Measurements from ENCODE around the gene KLC1.

The KLC1 gene

DNA sequence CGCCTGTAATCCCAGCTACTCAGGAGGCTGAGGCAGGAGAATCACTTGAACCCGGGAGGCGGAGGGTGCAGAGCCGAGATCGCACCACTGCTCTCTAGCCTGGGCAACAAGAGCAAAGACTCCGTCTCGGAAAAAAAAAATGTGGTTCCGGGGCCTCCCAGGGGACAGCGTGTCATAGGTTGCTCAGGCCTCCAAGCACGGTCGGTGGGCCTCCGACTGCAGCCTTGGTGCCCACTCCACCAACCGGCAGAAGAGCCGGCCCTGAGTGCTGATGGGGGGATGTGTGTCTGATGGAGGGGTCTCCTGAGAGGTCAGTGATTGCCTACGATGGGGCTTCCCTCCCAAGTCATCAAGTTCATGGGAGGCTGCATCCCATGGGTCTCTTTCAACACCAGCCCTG, 102.5 kb downstream of the KLC1 start:
- DNase-seq (ENCODE audit: low read depth, low spot score) = no peak
- H3K27ac ChIP-seq = no peak overlapping the region

DNA sequence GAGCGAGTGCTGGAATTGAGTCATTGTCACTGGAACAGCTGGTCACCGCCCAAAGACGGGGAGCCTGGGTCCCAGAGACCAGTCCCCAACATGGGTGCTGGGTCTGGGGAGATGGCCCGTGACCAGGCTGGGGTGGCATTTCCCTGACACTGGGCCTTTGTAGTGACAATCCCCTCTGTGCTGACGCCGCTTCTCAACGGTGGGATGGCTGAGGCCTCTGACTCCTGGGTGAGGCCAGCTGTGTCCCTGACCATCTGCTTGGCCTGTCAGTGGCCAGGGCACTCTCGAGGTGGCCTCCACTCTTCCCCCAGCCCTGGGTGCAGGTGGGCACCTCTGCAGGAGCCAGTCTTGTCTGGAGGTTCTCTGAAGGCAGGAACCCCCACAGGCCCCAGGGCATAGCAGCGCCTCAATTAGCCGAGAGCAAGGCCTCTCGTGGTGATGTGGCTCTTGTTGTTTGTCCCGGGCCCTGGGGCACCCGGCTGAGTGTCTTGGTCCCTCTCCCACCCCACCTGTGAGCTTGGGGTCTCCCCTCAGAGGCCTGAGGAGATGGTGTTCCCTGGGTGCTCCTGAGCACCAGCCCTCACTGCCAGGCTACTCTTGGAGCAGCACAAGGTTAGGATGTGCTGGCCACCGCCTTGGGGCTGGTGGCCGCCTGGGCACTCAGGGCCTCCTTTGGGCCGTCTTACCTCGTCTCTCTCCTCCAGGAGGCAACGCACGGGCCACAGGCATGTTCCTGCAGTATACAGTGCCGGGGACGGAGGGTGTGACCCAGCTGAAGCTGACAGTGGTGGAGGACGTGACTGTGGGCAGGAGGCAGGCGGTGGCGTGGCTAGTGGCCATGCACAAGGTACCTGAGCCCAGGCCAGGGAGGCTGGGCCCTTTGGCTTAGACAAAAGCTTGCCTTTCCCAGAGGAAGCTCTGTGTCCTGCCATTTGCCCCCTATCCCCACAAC, 103.2 kb downstream of the KLC1 start:
- no peak overlapping the region for H3K27ac ChIP-seq
- no peak for DNase-seq (ENCODE audit: low read depth, low spot score)

DNA sequence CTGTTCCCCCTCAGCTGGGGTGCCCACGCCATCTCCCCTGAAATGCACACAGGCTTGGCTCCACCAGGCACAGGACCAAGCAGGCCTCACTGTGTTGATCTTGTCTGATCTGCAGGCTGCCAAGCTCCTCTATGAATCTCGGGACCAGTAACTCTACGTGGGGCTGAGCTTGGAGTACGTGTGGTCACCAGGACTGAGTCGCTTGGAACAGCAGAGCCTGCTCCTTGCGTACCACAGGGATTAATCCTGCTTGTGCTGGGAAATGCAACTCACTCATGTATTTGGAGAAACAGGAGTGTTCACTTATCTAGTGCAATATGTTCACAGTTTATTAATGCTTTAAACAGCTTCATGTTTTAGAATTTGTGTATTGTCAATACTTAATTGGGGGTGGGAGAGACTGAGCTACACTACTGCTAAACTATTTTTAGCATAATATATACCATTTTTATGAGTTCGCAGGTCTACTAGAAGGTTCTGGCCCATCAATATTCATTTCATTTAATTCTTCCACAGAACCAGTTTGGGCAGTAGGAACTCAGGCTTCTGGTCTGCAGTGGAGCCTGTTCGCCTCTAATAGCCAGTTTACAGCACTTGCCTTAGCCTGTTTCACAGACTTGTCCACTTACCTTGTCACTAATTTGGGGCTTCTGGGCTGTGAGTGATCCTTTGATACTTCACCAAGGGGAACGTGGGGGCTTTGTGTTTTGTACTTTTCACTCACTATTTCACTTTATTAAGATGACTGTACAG, 104.0 kb downstream of the KLC1 start:
- no peak overlapping the region for H3K27ac ChIP-seq
- no peak for DNase-seq (ENCODE audit: low read depth, low spot score)

GRCh38 chr14:103733651-103734050, 104.6 kb downstream of the KLC1 start:
- no peak overlapping the region for H3K27ac ChIP-seq

GRCh38 chr14:103734081-103734888, 105.3 kb downstream of the KLC1 start:
- no peak overlapping the region for H3K27ac ChIP-seq
- DNase-seq (ENCODE audit: low read depth, low spot score) = no peak

More at GRCh38 chr14:103733651-103734050, 104.6 kb downstream of the KLC1 start:
- DNase-seq (ENCODE audit: low read depth, low spot score) = peak; percentile 24

GRCh38 chr14:103735022-103735421, 106.0 kb downstream of the KLC1 start:
- no peak overlapping the region for H3K27ac ChIP-seq
- no peak for DNase-seq (ENCODE audit: low read depth, low spot score)

- no peak for DNase-seq (ENCODE audit: low read depth, low spot score)
- no peak overlapping the region for H3K27ac ChIP-seq
Measured at GRCh38 chr14:103735439-103735814, 106.4 kb downstream of the KLC1 start.

GRCh38 chr14:103735815-103736545, 107.0 kb downstream of the KLC1 start:
- peak; percentile 22 for DNase-seq (ENCODE audit: low read depth, low spot score)
- H3K27ac ChIP-seq = peak overlapping the region; percentile 32

DNA sequence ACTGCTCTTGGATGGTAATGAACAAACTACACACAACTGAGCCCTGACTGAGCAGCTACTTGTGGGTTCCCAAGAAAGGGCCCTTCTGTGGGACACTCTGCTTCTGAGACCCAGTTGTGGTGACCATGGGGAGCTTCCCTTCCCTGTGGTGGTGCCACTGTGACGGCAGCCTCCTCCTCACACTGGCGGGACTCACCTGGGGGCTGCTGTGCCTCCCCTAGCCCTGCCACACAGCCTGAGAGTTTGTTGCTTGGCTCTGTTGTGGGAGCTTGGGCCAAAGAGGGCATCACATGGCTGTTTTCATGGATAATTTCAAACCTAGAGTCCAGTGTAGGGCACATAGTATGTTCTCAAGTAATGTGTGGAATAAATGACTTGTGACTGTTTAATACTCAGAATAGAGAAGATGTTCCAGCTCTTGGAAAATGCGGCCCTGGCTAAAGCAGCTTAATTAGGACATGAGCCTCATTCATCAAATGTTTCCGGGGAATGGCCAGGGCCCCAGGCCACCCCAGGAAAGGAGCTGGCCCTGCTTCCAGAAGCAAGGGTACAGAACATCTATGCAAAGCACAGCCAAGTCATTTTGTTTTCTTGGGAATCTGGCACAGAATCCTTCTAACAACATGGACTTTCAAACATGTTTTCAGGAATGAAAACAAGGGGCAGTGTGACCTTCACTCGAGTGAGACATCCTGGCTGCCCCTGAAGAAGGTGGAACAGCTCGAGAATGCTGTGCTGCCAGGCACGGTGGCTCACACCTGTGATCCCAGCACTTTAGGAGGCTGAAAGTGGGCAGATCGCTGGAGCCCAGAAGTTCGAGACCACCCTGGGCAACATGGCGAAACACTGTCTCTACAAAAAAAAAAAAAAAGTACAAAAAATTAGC, 107.8 kb downstream of the KLC1 start:
- DNase-seq (ENCODE audit: low read depth, low spot score) = no peak
- H3K27ac ChIP-seq = peak overlapping the region; percentile 32

DNA sequence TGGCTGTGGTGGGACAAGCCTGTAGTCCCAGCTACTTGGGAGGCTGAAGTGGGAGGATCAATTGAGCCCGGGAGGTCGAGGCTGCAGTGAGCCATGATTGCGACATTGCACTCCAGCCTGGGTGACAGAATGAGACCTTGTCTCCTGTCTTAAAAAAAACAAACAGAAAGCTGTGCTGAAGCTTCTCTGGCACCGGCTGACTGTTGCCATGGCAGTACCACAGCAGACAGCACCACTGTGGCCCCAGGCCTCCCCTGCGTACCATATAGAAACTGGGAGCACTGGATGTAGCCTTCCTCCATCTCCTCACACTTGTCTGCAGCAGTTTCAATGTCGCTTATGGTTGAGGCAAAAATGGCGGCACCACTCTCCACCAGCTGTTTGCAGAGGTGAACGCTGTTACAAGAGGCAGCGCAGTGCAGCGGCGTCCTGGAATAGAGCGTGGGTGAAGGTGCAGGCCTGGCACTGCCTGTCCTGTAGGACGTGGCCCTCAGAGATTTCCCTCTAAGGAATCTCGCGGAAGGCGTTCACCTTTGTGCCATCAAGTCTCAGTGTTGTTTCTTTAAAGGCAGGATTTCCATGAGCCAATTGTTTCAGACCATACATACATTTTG, 108.5 kb downstream of the KLC1 start:
- no peak for DNase-seq (ENCODE audit: low read depth, low spot score)
- H3K27ac ChIP-seq = no peak overlapping the region

DNA sequence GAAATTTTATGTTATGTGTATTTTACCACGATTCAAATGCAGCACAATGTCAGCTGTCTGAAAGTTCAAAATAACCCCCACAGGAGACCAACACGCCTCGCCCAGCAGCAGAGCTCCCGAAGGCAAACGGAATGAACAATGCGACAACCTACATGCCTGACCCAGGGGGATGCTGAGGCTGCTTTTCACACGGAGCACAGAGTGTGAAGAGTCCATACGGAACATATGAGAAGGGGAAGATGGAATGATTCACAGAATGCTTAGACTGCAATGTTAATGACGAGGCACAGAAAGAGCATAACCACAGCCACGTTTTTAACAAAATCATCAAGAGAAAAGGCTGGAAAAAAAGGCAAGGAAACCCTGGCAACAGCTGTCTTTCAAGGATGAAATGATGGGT, 109.2 kb downstream of the KLC1 start:
- no peak overlapping the region for H3K27ac ChIP-seq
- DNase-seq (ENCODE audit: low read depth, low spot score) = no peak

DNA sequence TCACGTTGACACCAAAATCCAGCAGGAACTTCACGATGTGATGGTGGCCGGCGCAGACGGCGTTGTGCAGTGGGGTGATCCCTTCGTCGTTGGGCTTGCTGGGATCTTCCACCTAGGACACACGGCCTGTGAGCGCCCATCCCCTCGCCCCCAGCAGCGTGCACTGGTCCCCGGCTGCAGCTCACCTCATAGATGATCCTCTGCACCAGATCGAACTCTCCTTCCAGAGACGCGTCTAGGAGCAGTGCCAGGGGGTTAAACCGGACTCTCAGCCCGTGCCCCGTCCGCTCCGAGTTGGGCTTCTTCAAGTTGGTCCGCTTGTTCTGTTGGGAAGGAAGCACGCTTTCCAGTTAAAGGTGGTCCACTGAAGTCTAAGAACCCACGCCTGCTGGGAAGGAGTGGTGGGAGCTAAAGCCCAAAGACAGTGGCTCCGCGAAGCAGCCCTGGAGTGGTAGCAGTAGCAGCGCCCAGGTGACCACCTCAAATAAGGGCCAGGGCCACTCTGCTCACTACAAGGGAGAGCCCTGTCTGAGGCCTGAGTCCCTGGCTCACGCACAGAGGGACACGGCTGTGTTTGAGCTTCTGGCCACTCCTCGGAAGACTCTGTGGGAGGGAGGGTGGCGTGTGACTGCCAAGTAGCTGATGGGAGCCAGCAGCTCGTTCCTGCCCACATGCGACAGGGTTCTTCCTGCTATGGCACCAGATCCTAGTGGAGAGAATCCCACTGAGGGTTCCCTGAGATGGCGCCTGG, 109.9 kb downstream of the KLC1 start:
- no peak overlapping the region for H3K27ac ChIP-seq
- DNase-seq (ENCODE audit: low read depth, low spot score) = no peak

- no peak overlapping the region for H3K27ac ChIP-seq
- no peak for DNase-seq (ENCODE audit: low read depth, low spot score)
Measured at GRCh38 chr14:103739466-103739792, 110.4 kb downstream of the KLC1 start.

GRCh38 chr14:103739793-103740501, 110.9 kb downstream of the KLC1 start:
- no peak for DNase-seq (ENCODE audit: low read depth, low spot score)
- no peak overlapping the region for H3K27ac ChIP-seq

DNA sequence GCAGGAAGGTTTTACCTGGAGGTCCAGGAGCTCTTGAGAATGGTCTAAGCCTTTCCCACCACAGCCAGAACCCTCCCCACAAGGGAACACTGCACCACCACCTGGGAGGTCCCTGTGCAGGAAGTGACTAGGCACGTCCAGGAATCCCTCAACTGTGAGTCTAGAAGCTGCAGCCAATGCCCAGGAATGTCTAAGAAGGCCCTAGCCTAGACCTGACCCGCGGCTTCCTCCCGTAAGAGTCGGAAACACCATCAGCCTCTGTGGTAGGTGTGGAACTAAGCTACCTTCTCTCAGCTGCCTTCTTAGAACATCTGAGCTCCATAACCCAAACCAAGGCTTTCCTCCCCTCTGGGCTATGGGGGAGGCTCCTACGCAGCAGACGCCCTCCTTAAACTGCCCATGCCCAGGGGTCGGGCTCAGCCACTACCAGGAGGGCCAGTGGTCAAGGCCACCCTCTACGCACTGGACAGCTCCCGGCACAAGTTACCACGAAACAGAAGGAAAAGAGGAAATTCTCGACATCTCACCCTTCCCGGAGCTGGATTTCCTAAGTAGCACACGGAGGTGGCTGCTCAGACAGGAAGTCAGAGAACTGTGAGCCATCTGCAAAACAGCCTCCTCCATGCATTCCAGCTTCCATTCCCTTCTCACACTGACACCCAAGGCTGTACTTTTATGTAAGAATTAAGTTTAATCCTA, 112.1 kb downstream of the KLC1 start:
- no peak for DNase-seq (ENCODE audit: low read depth, low spot score)
- H3K27ac ChIP-seq = no peak overlapping the region

- no peak for DNase-seq (ENCODE audit: low read depth, low spot score)
- H3K27ac ChIP-seq = no peak overlapping the region
Measured at GRCh38 chr14:103741876-103742275, 112.9 kb downstream of the KLC1 start.

Measured in epithelial cell of prostate (primary cell).